IPS DF 4.7 (cell line): ENCODE measurements around the gene PHF2.

Experiments used
- DNase-seq: peaks from one replicate; pipeline ENCODE4 v3.0.0-alpha.2; 2013; ENCODE audit warnings: low spot score; ENCODE audit errors: extremely low read depth

The PHF2 gene

GRCh38 chr9:93652604-93653592, 76.5 kb downstream of the PHF2 start:
- DNase-seq, result no peak

DNA sequence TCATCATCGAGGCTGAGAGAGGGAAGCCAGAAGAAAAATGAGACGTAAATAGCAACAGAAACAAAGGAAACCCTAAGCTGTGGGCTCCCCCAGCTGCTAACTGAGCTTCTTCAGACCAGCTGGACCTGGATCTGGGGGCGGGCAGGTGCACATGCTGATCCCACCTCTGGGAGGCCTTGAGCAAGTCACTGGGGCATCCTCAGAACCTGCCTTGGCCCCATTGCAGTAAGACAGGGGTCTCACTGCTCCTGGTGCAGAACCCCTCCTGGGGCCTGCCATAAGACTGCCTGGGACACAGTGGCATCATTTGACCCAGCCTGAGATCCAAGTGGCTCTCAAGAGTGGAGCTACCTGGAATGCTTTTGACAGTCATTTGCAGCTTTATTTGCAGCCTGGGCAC, 77.4 kb downstream of the PHF2 start:
- no peak for DNase-seq

DNA sequence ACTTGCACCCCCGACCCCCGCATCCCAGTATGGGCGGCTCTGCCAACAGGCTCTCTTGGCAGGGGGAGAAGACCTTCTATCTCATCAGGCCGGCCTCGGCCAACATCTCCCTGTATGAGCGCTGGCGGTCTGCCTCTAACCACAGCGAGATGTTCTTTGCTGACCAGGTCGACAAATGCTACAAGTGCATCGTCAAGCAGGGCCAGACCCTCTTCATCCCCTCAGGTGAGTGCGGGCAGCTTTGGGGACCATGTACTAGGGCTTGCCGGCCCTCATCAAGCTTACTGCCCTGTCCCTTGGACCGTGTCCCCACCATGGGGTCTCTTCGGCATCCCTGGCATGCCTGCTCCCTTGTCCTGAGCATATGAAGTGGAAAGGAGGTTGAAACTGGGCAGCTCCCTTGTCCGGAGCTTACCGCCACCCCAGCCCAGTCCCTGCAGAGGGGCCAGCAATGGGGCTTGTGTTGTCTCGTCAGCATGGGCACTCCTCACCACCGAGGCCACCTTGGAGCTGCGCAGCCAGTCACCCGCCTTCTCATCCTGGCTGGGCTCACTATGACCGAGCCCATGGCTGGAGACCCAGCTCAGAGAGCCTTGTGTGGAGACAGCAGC, 78.1 kb downstream of the PHF2 start:
- DNase-seq, result no peak

DNA sequence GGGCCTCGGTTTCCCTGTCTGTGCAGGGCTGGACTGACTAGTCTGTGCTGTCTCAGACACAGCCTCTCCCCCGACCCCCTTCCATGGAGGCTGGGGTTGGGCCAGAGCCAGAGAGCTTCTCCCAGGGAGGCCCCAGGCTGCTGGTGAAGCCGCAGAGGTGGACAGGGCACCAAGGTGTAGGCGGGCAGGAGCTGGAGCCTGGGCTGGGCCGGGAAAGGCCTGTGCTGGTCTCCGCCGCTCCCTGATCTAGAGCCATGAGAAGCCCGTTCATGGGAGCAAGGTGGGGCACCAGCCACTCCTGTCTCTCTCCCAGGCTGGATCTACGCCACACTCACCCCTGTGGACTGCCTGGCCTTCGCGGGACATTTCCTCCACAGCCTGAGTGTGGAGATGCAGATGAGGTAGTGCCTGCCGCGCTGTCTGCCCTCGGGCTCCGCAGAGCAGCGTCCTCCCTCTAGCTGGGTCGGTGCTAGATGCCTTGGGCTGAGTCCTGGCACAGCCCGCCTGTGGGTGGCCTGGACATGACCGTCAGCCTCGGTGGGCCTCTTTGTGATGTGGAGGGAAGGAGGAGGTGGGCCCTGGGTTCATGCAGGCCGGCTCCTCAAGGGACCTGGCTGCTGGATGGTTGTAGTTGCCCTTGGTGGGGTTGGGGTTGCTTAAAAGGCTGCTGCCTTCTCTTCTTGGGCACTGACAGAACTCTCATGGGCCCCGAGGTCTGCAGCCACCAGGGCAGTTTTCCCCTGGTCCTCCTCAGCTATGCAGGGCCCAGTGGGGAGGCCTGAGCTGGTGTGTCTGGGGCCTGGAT, 79.4 kb downstream of the PHF2 start:
- no peak for DNase-seq

GRCh38 chr9:93656426-93657239, 80.2 kb downstream of the PHF2 start:
- DNase-seq, result no peak

DNA sequence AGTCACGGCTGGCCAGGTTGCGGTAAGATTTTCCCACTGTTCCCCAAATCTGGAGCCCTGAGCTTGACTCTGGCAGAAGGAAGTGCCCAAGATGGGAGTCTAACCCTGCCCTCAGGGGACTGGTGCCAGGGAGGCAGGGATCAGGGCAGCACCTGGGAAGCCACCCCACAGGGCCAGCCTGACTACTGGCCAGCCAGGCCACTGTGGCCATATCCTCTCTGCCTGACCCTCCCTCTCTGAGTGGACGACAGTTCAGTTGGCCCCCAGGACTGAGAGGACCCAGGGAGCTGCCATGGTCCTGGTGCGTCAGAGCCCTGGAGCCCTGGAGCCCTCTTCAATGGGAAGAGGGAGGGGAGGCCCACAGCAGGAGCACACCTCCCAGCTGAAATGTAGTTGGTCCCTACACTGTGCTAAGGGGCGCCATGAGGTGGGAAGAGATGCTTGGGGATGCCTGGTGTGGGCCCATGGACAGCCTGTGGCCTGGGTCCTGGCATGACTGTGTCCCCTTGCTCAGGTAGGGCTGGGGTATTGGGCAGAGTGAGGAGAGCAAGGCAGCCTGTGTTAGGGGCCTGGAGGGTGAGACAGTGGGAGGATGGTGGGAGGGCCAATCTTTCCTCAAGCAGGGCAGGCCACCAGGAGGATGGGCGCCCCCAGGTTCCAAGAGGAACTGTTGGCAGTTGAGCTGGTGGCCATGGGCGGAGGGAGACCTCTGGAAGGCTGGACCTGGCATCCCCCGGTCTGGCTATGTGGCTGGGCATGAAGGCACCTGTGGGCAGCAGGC, 81.1 kb downstream of the PHF2 start:
- DNase-seq, result no peak

GRCh38 chr9:93658184-93658925, 82.0 kb downstream of the PHF2 start:
- DNase-seq, result no peak

- no peak for DNase-seq
Measured at GRCh38 chr9:93659044-93659836, 82.9 kb downstream of the PHF2 start.

GRCh38 chr9:93659837-93660177, 83.4 kb downstream of the PHF2 start:
- DNase-seq, result no peak

DNA sequence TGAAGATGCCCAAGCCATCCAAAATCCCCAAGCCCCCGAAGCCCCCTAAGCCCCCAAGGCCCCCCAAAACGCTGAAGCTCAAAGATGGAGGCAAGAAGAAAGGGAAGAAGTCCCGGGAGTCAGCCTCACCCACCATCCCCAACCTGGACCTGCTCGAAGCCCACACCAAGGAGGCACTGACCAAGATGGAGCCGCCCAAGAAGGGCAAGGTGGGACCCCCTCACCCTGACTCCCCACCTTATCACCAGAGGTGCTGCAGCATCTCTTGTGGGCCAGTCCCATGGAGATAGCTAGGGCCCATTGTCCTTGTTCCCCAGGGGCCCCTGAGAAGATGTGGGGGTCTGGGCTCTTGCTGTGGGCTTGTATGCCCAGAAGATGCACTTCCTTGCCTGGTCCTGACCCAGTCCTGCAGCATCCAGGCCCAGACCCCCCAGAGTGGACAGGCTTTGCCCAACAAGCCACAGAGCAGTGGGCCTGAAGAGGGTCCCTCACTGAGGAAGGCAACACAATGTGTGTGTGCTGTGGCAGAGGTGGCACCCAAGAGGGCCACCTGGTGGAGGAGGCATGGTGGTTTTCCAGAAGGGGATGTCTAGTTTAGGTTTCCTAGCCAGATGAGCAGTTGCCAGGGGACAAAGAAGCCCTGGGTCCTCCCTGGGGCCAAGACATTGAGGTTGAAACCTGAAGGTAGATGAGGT, 84.1 kb downstream of the PHF2 start:
- no peak for DNase-seq

DNA sequence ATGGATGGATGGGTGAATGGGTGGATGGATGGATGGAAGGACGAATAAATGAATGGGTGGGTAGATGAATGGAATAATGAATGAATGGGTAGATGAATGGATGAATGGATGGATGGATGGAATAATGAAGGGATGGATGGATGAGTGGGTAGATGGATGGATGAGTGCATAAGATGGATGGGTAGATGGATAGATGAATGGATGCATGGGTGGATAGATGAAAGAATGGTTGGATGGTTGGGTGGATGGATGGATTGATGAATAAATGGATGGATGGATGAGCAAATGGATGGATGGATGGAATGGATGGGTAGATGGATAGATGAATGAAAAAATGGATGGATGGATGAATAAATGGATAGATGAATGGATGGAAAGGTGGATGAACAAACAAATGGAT, 85.2 kb downstream of the PHF2 start:
- no peak for DNase-seq

- no peak for DNase-seq
Measured at GRCh38 chr9:93662016-93662638, 85.7 kb downstream of the PHF2 start.

GRCh38 chr9:93662952-93663572, 86.7 kb downstream of the PHF2 start:
- DNase-seq, result no peak

GRCh38 chr9:93663877-93664548, 87.6 kb downstream of the PHF2 start:
- DNase-seq, result no peak

DNA sequence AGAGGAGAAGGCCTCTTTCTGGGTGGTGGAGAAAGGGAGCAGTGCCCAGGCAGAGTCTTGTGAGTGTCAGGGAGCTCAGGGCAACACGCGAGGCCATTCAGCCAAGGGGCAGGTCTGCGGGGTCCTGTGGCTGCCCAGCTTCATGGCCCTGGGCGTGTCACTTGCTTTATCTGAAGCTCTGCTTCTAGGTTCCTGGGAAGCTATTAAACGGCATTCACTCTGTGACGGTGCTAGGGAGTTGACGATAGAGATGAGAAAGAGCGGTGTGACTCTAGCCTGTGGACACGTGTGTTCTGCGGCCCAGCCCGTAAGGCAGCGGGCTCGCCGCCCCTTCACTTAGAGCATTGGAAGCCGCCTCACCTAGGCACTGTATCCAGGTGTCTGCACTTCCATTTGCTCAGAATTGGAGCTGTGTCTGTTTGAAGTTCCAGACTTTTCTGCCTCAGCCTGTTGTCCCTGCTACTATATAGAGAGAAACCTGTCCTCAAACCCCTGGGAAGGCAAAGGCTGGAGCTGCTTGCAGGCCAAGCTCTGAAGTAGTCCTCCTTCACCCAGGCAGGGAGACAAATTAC, 88.3 kb downstream of the PHF2 start:
- no peak for DNase-seq

DNA sequence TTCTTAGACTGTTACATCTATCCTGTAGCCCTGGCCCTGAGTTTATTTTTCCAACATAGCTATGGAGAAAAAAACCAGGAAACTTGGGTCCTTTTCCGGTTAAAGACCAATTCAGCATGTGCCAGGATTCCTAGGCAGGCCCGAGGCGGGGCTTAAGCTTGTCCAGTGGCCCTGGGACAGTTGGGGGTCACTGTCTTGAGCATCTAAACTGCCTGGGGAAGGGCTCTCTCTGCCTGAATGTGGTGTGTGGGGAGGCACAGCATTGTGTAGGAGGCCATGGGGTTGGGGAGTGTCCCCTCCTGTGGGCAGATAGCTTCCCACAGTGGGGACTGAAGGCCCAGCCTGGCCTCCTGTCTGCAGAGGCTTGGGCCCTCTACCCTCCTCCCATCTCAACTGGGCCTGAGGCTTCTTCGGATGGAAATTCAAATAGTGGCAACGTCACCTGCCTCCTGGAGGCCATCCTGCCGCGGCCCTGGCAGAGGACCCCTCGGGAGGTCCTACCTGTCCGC, 88.8 kb downstream of the PHF2 start:
- no peak for DNase-seq
